ENCODE measurements around the gene CDADC1. TPM values are rescaled to one million over a fixed set of nuclear protein-coding genes. Genes with fewer than 3 reads are reported as not detected.

The CDADC1 gene
- 3.5 and 4.0 TPM in 2 replicates for total RNA-seq

GRCh38 chr13:49247643-49248621, at the start of gene CDADC1:
Gene CDADC1, plus strand, starts transcription at chr13:49247925. Its CDS starts 113 bp downstream, at chr13:49248038.

GRCh38 chr13:49220036-49220855, 27.5 kb upstream of the CDADC1 start, which contains the start of gene MLNR:
Gene MLNR, plus strand, starts transcription at chr13:49220338. Its CDS starts 0 bp downstream, at chr13:49220338.

Other genes starting within 250 kb of the CDADC1 start
- not detected in 2 replicates for gene MLNR, start 27.6 kb upstream of the CDADC1 start, total RNA-seq
- gene CAB39L, start 196.1 kb downstream of the CDADC1 start, total RNA-seq, result 6.3 and 6.6 TPM in 2 replicates
- 2.8 and 3.6 TPM in 2 replicates for gene SETDB2, start 196.3 kb downstream of the CDADC1 start, total RNA-seq
- 16.8 and 19.0 TPM in 2 replicates for gene PHF11, start 248.0 kb downstream of the CDADC1 start, total RNA-seq

Measured in cardiac ventricle fibroblast (primary cell).